ENCODE data around the gene SMPD1.

SMPD1 gene

DNA sequence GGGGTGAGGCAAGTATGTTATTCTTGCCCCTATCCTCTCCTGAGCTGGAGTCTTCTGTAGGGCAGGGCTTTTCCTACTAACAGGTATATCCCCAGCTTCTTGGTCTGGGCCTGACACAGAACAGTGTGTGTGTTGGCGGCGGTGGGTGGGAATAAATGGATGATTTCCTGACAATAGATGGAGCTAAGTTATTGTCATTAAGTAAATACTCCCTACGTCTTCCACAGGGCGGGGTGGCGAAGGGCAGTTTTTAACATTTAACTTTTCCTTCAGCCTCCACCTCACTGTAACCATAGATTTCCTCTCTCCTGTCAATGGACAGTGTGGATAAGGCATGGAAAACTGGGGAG lies 11.7 kb upstream of the SMPD1 start:
- peaks cover 0 to under 1% of the 10 kb centered on the region in 2 donors for H3K27me3 ChIP-seq
- H3K4me3 ChIP-seq = no peak overlapping the region
- H3K9me3 ChIP-seq = no peaks in the 10 kb centered on the region
- DNase-seq = peak in 1 of 2 donors; percentile 34
- no peaks in the 10 kb centered on the region for H3K36me3 ChIP-seq
- intact Hi-C loops (cut with DNase I; ENCODE audit: low total_unique reads) = no loop called here
- H3K27ac ChIP-seq = no peak overlapping the region
- H3K4me1 ChIP-seq = no peaks in the 10 kb centered on the region
- TF ChIP-seq, protein P1, sequence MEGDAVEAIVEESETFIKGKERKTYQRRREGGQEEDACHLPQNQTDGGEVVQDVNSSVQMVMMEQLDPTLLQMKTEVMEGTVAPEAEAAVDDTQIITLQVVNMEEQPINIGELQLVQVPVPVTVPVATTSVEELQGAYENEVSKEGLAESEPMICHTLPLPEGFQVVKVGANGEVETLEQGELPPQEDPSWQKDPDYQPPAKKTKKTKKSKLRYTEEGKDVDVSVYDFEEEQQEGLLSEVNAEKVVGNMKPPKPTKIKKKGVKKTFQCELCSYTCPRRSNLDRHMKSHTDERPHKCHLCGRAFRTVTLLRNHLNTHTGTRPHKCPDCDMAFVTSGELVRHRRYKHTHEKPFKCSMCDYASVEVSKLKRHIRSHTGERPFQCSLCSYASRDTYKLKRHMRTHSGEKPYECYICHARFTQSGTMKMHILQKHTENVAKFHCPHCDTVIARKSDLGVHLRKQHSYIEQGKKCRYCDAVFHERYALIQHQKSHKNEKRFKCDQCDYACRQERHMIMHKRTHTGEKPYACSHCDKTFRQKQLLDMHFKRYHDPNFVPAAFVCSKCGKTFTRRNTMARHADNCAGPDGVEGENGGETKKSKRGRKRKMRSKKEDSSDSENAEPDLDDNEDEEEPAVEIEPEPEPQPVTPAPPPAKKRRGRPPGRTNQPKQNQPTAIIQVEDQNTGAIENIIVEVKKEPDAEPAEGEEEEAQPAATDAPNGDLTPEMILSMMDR (IDR thresholded peaks at IDR 0.05) = no peak

DNA sequence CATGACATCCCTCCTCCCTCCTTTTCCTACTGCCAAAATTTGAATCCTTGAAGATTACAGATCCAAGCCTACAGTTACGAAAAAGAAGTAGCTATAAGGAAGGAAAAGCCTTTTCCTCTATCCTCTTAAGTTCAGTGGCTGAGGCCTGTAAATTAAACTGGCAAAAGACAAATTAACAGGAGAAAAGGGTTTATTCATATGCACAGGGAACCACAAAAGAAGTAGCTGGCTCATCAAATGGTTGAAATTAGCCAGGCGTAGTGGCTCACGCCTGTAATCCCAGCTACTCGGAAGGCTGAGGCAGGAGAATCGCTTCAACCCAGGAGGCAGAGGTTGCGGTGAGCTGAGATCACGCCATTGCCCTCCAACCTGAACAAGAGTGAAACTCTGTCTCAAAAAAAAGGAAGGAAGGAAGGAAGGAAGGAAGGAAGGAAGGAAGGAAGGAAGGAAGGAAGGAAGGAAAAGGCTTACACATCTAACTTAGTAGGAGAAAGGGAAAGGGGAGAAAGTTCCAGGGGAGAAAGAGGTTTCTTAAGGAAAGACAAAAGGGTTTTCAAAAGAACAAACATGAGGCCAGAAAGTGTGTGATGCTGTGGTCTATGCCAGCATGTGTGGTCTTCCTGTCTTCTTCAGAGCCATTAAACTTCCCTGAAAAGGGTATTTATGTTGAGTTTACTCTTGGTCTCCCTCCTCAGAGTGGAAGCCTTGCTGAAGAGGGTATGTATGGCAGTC lies 5.1 kb upstream of the SMPD1 start:
- Histone ChIP-seq H3K9me3 (no peaks in the 10 kb centered on the region), H3K27ac (no peak overlapping the region), H3K4me3 (no peak overlapping the region), H3K27me3 (no peaks in the 10 kb centered on the region), H3K36me3 (no peaks in the 10 kb centered on the region), H3K4me1 (peaks cover 0 to 10% (median 3%) of the 10 kb centered on the region in 4 donors)
- intact Hi-C loops (cut with DNase I; ENCODE audit: low total_unique reads) = loop anchor here (10.0 kb wide), 1 partner anchor 120 kb away; no protein-coding TSS in a partner anchor
- TF ChIP-seq, protein P1 (IDR thresholded peaks at IDR 0.05) = no peak
- DNase-seq = peak in 1 of 2 donors; percentile 7

DNA sequence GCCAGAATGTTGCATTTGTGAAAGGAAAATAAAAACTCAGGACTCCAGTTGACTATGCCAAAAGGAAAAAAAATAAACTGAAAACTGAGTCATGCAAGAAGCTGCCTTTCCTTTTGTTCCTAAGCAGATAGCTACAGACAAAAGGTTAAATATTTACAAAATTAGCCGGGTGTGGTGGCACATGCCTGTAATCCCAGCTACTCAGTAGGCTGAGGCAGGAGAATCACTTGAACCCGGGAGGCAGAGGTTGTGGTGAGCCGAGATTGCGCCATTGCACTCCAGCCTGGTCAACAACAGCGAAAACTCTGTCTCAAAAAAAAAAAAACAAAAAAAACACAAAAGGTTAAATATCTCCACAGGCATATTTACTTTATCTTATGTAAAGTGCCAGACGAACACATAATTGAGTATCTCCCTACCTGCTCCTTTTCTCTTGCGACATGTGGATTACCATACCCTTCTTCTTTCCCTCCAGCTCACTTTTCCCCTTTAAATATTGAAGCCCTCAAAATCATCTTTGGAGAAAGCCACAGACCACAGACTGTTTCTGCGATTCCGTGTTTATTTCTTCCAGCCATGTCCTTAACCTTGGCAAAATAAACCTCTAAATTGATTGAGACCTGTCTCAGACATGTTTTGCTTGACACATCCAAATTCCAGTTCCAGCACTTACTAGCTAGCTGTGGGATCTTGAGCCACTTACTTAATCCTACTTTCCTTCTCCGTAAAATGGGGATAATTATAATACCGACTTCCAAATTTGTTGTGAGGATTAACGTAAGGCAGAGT lies 2.3 kb upstream of the SMPD1 start:
- DNase-seq = peak in 1 of 2 donors; percentile 17
- TF ChIP-seq, protein P1 (IDR thresholded peaks at IDR 0.05) = no peak
- H3K27ac ChIP-seq = peak overlapping the region in 1 of 2 donors; percentile 92
- no peaks in the 10 kb centered on the region for H3K9me3 ChIP-seq
- intact Hi-C loops (cut with DNase I; ENCODE audit: low total_unique reads) = loop anchor here (10.0 kb wide), 1 partner anchor 117 kb away; no protein-coding TSS in a partner anchor
- peaks cover 0 to 12% (median 0%) of the 10 kb centered on the region in 3 donors for H3K36me3 ChIP-seq
- no peak overlapping the region for H3K4me3 ChIP-seq
- H3K27me3 ChIP-seq = no peaks in the 10 kb centered on the region
- peaks cover 0 to 23% (median 13%) of the 10 kb centered on the region in 4 donors for H3K4me1 ChIP-seq

DNA sequence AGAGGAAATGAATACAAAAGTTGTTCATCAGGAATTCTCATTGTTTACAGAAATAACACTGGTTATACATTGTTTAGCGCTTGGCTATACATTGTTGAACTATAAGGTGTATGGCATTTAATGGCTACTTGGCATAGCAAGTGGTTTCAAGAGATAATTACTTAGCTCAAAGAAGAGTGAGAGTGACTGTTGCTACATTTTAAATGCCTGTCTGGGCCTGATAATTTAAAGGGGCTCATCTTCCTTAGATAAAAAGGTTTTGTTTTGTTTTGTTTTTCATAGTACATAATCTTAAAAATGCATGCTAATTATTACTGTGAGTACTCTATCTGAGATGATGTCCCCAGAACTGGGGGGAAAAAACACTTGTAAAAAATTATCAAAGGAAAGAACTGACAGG lies 1.5 kb upstream of the SMPD1 start:
- Histone ChIP-seq H3K4me3 (no peak overlapping the region), H3K27me3 (no peaks in the 10 kb centered on the region), H3K4me1 (peaks cover 0 to 23% (median 13%) of the 10 kb centered on the region in 4 donors), H3K36me3 (peaks cover 0 to 19% (median 0%) of the 10 kb centered on the region in 3 donors), H3K27ac (peak overlapping the region; percentile 81 to 92), H3K9me3 (no peaks in the 10 kb centered on the region)
- DNase-seq = no peak
- TF ChIP-seq, protein P1 (IDR thresholded peaks at IDR 0.05) = no peak
- intact Hi-C loops (cut with DNase I; ENCODE audit: low total_unique reads) = loop anchor here (10.0 kb wide), 1 partner anchor 116 kb away; no protein-coding TSS in a partner anchor

DNA sequence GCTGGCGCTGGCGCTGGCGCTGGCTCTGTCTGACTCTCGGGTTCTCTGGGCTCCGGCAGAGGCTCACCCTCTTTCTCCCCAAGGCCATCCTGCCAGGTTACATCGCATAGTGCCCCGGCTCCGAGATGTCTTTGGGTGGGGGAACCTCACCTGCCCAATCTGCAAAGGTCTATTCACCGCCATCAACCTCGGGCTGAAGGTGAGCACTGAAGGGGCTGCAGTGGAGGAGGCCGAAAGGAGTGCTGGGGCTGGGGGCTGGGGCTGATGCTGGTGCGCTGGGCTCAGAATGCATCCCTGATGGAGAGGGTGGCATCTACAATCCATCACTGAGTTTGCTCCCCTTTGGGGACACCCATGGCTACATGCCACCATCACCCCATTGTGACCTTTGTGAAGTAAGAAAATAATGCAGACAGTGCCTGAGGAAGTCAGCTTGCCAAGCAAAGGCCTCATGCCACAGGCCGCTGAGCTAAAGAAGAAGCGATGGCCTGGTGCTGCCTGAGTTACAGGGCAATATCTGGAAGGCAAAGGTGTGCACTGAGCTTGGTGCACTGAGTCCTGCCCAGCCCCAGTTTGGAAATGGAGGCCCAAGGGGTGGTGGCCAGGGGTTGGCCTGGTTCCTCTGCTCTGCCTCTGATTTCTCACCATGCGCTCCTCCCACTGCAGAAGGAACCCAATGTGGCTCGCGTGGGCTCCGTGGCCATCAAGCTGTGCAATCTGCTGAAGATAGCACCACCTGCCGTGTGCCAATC lies 620 bp downstream of the SMPD1 start:
- peaks cover 0 to 41% (median 15%) of the 10 kb centered on the region in 3 donors for H3K36me3 ChIP-seq

More for the DNA sequence above, 620 bp downstream of the SMPD1 start:
- Histone ChIP-seq H3K9me3 (no peaks in the 10 kb centered on the region), H3K4me3 (peak overlapping the region; percentile 64 to 81), H3K27me3 (no peaks in the 10 kb centered on the region), H3K4me1 (peaks cover 0 to 23% (median 13%) of the 10 kb centered on the region in 4 donors), H3K27ac (peak overlapping the region; percentile 81 to 92)
- TF ChIP-seq, protein P1 (IDR thresholded peaks at IDR 0.05) = no peak
- no peak for DNase-seq
- intact Hi-C loops (cut with DNase I; ENCODE audit: low total_unique reads) = loop anchor here (10.0 kb wide), 1 partner anchor 294 kb away; the partner anchor contains the start of gene MRPL17

Data from tibial artery (tissue), 4 donors.